GM18867 (cell line): Measurements from ENCODE around the gene TRAF3IP1.
"Not testable (repeated sequence)": the region's sequence is repeated elsewhere in the genome, so short reads cannot be mapped to it uniquely, and the experiment has no call there.

Experiments used
- ATAC-seq: cut with Tn5 transposase; IDR thresholded peaks from one replicate; pipeline ENCODE4 v1.9.1; 2021; ENCODE audit warnings: mild to moderate bottlenecking, moderate library complexity; ENCODE audit not compliant: unreplicated experiment

The TRAF3IP1 gene, protein sequence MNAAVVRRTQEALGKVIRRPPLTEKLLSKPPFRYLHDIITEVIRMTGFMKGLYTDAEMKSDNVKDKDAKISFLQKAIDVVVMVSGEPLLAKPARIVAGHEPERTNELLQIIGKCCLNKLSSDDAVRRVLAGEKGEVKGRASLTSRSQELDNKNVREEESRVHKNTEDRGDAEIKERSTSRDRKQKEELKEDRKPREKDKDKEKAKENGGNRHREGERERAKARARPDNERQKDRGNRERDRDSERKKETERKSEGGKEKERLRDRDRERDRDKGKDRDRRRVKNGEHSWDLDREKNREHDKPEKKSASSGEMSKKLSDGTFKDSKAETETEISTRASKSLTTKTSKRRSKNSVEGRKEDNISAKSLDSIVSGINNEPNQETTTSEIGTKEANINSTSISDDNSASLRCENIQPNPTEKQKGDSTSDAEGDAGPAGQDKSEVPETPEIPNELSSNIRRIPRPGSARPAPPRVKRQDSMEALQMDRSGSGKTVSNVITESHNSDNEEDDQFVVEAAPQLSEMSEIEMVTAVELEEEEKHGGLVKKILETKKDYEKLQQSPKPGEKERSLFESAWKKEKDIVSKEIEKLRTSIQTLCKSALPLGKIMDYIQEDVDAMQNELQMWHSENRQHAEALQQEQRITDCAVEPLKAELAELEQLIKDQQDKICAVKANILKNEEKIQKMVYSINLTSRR

DNA sequence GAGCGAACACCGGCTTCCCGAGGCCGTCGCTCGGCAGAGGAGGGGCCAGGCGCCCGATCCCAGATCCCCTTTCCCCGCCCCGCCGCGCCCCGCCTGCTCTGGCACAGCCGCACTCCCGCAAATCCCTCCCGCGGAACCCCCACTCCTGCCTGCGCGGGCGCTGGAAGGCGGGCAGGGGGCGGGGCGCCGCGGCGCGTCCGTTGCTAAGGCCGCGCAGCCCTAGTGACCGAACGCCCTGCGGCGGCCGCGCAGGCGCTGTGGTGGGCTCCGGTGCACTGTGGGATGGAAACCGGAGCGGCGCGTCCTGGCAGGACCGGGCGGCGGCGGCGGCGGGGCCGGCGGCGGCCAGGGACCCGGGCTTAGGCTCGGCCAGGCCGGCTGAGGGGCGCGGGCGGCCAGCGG is at the start of gene TRAF3IP1:
TSS of gene TRAF3IP1 (plus strand) at position 273 of the 402 bp plus-strand sequence. CDS start 145 bp downstream, outside the sequence.
- ATAC-seq, result peak; percentile 96

DNA sequence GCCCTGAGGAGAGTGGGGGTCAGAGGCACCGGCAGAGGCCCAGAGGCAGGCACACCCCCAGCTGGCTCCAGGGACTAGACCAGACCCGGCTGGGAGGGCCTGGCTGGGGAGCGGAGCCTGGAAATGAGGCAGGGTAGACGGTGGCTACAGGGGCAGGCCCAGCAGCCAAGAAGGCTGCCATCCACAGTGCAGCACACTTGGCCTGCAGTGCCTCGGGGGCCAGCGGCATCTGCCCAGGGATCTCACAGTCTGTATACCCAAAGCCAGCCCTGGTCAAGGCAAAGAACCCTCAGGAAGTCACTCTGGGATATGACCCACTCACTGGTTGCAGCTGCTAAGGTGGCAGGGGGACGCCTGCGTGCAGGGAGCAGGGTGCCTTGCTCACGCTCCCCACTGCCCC is 49.7 kb upstream of the TRAF3IP1 start:
- ATAC-seq, result no peak

DNA sequence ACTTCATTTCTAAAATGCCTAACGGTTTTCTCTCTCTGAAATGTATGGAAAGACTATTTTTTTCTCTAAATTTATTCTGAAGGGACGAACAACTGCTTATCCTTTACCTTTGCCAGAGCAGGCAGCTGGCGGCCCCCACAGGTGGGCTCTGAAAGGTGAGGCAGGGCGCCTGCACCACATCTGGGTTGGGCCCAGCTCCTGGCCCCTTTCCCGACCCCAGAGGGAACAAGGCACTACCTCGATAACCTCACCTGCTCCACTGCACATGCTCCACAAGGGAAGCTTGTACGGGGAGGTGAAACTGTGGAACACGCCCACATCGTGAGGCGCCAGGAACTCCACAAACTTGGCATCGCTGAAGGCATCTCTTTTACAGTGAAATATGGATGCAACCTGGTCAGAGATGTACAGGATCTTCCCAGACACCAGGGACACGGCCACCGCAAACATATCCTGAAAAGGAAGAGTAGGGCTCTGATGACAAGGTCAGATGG is 49.2 kb upstream of the TRAF3IP1 start:
- ATAC-seq, result no peak

DNA sequence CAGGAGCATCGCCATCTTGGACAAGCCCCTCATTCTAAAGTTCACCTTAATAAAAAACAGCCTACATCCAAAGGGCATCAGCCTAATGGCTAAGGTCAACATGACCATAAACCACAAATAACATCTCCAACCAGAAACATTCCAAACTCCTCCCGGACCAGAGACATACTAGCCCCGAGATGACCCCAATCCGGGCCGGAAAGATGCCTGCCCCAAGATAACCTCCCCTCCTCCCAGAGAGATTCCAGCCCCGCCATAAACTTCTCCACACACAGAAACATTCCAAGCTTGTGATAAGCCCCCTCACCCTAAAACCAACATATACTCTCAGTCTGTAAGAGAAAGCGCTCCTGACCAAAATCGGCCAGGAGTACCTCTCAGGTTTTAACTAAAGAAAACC is 48.6 kb upstream of the TRAF3IP1 start:
- not testable (repeated sequence) for ATAC-seq

DNA sequence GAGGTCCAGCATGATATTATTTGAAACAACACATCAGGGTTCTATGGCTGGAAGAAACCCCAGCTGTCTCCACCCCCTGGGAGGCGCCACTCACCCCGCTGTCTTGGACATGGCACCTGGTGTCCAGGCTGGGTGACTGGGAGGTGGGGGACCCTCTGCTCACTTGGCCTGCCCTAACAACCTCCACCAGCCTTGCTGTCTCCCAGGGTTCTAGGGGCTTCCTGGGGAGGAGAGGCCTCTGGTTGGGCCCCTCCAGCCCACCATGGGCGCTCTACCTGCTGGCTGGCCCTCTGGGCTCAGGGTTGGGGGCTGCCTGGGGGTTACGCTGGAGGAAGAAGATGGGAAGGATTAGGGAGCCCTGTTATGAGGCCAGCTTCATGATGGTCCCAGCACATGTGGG is 48.2 kb upstream of the TRAF3IP1 start:
- ATAC-seq, result no peak

DNA sequence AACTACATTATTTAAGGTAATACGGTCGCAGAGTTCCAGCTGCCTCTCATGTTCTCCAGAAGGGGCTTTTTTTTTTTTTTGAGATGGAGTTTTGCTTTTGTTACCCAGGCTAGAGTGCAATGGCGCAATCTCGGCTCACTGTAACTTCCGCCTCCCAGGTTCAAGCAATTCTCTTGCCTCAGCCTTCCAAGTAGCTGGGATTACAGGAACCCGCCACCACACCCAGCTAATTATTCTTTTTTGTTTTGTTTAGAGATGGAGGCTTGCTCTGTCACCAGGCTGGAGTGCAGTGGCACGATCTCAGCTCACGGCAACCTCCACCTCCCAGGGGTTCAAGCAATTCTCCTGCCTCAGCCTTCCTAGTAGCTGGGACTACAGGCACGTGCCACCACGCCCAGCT is 46.9 kb upstream of the TRAF3IP1 start:
- ATAC-seq, result not testable (repeated sequence)

DNA sequence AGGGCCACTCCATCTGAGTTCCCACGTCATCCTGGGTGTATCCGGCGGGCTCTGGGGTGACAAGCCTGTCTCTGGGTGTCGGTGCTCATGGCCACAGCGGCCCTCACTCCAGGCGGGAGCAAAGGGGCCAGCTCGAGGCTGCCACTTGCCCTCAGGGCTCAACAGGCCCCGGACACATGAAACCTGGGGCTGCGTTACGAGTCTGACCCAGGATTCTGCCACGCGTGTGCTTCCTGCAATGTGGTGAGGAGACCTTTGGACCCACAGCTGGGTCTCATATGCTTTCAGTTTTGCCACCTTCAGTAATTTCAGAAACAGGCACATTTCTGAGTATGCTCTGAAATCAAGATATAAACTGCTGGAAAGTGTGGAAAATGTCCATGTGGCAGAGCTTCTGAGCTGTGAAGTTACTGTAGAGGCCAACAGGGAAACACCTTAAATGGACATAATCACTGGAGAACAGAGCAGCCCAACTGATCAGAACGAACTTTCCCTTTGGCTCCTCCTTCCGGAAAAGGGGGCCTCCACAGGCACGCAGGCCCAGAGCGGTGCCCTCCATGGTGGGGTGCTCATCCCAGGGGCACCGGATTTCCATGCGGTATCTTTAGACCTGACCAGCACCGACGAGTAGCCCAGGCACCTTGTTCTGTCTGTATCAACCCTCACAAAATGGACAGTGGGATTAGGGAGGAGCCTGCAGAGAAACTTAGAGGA is 46.0 kb upstream of the TRAF3IP1 start:
- no peak for ATAC-seq

DNA sequence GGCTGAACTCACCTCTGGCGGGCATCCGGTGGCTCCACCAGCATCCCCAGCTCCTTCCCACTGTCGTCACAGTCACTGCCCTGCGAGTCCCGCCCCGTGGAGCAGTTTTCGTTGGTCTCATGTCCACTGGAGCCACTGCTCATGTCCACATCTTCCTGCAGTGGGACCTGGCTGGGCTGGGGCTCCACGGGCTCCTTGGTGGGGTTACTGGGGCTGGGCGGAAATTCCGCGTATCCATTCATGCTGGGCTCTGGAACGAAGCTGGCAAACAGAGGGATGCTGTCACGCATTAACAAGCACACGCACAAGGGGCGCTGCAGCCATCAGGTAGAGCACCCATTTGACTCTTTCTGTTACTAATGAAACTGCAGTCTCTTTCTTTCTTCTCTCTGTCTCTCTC is 42.6 kb upstream of the TRAF3IP1 start:
- no peak for ATAC-seq

DNA sequence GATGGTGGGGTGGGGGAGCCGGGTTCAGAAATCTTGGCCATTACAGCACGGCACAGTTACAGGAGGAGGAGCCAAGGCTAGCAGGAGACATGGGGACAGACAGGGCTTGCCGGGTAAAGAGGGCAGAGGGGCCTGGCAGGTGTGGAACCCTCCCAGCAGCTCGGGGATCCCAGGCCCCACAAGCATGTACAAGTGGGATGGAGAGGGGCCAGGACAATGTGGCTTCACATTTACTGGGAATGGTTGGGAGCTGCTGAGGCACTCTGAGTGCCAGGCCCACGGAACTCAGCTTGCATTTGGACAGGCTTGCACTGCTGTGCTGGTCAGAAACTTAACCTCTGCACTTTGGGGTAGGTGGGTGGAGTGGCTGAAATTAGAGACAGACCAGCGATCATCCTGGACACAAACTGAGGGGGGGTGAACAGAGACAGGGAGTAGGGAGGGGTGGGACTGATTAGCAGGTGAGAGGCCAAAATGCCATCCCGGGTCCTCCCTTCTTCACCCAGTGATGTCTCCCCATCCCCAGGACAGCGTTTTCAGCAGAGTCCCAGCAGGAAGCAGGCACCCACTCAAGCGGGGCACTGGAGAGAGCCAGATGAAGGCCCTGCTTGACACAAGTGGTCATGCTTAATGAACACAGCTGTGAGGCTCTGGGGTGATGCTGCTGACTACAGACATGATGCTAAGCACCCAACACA is 41.5 kb upstream of the TRAF3IP1 start:
- ATAC-seq, result no peak

DNA sequence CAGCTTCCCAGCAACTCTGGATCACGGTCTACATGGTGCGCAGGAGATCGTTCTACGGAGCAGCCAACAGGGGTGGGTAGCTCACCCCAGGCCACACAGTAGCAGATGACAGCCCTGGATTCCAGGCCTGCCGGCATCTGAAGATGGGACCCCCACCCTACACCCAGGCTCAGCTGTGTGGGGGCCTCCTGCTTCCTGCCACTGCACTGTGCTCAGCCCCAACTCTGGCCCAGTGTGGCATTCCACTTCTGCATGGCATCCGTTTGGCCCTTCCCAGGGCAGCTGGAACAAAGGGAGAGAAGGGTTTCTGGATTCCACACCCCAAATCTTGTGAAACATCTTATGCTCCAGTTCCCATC is 41.0 kb upstream of the TRAF3IP1 start:
- no peak for ATAC-seq

DNA sequence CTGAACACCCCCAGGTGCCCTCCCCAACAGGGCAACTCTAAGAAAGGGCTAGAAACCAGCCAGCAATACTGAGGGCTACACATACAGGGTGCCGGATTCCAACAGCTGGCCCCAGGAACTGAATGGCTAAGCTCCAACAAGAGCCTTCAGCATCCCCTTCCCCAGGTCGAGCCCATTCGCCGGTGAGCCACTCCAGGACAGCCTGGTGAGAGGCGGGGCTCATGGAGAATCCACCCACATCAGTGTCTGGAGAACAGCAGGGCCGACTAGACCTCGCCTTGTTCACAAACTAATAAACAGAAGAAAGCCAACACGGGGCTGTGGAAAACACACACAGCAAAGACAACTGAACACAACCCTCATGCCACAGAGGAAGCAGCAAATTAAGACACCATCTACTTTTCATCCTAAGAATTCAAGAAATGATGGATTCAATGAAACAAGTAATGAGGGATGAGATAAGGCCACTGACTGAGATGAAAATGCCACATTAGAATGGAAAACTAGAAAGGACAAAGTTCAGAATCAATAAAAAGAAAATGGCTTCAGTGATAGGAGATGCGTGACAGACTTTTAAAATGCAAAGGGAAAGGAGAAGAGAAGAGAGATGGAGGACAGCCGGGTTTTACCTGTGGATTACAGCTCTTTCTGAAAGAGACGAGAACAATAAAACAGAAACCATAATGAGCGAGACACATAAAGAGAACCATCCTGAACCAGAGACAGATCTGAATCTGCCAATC is 40.1 kb upstream of the TRAF3IP1 start:
- ATAC-seq, result no peak

DNA sequence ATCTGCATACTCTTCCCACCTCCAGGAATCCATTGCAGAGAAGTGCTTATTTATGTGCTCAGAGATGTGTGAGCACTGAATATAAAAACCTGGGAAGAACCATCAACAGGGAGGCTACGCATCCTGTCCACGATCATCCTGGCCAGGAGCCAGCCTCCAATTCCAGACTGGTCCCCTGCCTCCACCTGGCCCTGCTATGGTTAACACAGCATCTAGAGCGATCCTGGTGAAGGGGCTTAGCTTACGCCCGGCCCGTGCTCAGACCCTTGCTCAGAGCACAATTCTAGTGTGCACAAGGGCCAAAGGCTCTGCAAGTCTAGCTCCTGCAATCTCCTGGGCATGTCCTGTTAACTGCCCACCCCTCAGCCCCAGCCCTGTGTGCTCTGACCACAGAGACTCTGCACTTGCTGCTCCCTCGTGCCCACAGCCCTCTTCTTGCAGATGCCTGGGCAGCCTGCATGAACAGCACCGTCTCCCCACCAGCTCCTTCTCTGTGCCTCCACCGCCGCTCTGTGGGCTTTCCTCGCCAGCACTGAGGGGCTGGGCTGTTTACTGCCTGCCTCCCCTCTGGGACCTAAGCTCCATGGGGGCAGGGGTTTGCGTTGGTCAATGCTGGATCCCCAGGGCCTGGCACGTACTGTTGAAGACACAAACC is 38.4 kb upstream of the TRAF3IP1 start:
- no peak for ATAC-seq

DNA sequence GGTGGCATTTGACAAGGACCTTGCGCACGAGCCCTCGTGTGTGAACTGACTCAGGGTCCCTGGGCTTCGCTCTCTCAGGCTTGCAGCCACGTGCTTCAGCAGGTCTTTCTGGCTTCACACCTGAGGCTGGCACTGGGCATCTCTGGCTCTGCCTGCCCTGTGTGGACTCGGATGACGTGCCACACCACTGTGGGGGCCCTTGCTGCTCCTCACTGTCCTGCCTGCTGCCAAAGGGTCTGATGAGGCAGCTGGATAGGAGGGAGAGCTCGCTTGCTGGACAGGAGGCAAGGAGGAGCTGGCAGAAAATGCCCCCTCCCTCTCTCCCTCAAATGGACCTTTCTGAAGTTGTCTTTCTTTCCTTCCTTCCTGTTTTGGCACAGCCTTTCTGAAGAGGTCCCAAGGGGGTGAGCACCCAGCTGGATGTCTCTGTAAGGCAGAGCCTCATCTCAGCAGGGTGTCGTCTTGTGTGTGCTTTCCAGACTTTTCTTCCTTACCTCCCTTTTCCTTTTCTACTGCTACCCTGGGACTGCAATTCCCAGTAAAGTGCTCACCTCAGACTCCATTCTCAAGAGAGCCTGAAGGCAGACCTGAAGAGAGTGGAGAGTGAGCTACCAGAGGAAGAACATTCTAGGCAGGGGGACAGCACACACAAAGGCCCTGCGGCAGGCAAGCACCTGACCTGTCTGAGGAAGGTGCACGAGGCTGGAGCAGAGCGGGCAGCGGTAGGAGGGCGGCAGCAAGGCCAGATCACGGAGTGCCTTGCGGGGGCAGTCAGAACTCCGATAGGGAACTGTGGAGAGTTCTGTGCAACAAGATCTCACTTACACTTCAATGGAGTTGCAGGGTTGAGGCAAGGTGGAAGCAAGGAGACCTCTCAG is 37.2 kb upstream of the TRAF3IP1 start:
- ATAC-seq, result no peak

DNA sequence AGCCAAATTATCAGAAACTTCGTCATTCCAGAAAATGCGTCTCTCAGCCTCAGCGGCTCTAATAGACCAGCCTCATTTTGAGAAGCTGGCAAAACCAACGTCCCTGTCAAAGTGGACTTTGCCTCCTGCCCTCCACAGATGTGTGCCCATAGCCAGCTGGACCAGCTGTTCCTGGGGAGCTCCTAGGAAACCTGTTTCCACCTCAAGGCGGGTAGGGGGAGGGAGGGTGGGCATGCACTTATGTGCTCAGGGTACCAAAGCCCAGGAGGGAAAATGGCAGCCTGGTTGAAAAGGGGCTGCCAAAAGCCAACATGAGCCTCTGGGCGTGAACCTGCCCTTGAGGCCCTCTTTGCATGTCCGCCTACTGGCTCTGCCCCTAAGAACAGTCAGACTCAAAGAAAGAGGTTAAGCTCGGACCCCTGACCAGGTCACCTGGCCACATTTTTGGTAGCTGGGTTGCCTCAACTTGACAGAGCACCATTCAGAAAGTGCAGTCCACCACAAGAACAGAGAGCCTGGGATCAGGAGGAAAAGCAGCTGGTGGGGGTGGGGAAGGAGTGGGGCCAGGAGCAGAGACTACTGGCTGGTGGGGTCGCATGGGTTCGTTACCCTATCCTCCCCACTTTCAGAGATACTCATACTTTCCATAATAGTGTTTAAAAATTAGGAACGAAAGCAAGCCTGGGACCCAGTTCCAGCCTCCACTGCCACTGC is 35.4 kb upstream of the TRAF3IP1 start:
- ATAC-seq, result no peak

DNA sequence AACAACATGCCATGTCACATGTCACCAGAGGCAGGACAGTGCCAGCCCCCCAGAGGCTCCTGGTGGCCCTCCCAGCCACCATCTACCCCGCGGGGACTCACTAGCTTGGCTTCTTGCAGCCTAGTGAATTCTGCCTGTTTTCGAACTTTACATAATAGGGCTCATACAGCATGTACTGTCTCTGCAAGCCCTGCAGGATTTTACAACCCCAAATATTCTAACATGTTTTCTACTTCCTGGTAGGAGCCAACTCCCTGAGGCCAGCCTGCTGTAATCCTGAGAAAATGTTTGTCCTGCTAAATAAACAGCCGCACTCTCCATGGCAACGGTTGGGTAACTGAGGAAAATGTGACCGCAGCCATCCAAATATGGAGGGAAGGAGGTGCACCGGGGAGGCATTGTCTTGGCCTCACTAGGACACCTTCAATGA is 34.6 kb upstream of the TRAF3IP1 start:
- no peak for ATAC-seq

DNA sequence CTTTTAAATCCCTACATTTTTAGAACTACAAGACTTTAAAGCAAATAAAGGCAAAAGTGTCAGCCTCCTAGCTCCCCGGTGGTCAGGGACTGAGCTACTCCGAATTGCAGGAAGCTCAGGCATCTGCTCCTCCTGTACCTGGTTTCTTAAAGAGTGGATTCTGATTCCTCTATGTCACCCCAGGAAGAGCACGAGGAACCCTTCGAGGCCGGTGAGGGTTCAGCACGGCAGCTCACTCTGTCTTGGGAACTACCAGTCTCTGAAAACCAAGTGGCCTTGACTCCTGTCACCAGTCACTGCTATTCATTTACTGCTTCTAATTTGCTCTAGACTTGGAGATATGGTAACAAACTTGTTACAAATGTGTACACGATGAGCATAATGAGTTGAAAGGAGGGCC is 34.2 kb upstream of the TRAF3IP1 start:
- ATAC-seq, result no peak

DNA sequence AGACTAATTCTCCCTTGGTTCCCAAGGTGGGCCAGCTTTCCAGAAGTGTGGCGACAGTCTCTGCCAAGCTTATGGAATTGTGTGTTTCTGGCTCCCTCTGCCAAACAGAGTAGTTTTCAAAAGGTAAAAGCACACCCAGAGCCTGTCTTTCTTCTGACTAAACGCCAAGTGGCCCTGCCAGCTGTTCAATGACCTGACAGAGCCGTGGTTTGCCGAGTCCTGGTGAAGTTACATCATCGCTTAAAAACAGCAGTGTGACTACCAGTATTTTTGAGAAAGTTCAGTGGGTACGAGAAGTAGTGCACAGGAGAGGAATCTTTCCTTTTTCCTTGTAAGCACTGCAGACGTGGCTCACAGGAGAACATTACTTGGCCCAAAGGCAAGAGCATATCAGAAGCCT is 33.8 kb upstream of the TRAF3IP1 start:
- no peak for ATAC-seq
